GM21390 (cell line): ENCODE data around the gene CYP46A1.

Source experiments
- ATAC-seq: cut with Tn5 transposase; IDR thresholded peaks from one replicate; pipeline ENCODE4 v1.9.1; 2021; ENCODE audit not compliant: unreplicated experiment

Gene CYP46A1

DNA sequence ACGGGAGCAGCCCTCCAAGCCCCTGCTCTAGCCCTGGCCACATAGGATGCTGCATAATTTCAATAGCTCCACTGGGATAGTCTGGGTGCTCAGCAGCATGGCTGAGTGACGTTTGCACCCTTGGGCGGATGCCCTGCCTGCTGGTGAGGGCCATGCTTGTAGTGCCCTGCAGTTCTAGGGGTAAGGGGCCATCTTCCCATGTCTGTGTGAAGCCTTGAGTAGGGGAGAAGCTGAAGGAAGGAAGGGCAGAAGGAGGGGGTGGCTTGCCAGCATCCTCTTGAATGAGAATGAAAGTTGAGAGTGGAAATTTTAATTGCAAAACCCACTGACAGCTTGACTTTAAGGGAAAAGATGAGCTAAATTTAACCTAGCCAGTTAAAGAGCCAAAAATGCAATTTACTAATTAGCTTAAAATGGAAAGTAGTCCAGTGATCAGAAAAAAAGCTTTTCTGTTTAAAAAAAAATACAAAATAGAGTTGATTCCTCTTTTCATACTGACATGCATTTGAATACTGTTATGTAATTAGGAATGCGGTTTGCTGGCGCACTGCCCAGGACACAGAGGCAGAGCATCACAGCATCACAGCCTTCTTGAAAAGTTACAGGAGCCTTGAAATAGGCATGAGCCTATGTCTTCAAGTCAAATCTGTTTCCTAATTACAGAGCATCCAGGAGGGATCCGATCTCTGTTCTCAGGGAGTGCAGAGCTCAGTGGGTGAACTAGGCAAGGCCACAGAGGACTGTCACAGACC lies 90.6 kb downstream of the CYP46A1 start:
- ATAC-seq = no peak

DNA sequence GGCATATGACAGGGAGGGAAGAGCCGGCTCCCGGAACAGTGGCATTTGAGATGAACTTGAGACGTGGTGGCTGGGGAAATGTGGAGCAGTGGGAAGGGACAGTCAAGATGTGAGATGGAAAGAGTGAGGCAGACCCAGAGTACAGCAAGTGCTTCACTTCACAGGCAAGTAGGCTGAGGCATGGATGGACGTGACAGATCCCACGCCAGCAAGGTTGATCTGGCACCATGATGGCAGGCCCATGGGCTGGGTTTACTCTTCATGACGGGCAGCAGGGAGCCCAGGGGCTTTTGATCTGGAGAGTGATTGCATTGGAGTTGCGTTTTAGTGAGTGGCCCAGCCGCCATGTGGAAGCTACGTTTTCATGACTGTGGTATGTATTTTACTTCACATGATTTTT lies 91.3 kb downstream of the CYP46A1 start:
- ATAC-seq = no peak
